Endothelial cell of umbilical vein (primary cell): Measurements from ENCODE around the gene LRWD1. TPM values are rescaled to one million over a fixed set of nuclear protein-coding genes. Genes with fewer than 3 reads are reported as not detected.

Experiments
- BruUV-seq: library from RNA; stranded (reverse); fragments of 400-500 nt; replicated peaks from 2 replicates; lab custom pipeline; 2021; lab: Mats Ljungman, UMichigan
- CTCF ChIA-PET: fragments of 300-600, 350-600 bp; sonication (Branson Sonifier 250); formaldehyde crosslinking; loops from one replicate; lab custom pipeline; 2021; ENCODE audit warnings: antibody characterized with exemption, inconsistent platforms; lab: Charles Lee
- POLR2A ChIA-PET: fragments of 300-600, 350-600 bp; sonication (Branson Sonifier 250); formaldehyde crosslinking; loops from one replicate; lab custom pipeline; 2021; ENCODE audit warnings: antibody characterized with exemption, inconsistent platforms; lab: Charles Lee
- DNase-seq: peaks from one replicate; pipeline ENCODE4 v3.0.0-alpha.2; 2011; ENCODE audit warnings: low read depth, low spot score
- FAIRE-seq: peaks from 2 replicates; lab custom pipeline; 2011; peaks lifted over from hg19 to GRCh38; lab: Jason Lieb, UNC
- H2AFZ ChIP-seq: 2 replicates; pipeline ENCODE4 v1.6.0; 2012; ENCODE audit warnings: low read depth, low read length, control low read depth, inconsistent platforms
- H3K27ac ChIP-seq: 2 replicates; pipeline ENCODE4 v1.5.1; 2011; ENCODE audit warnings: low read depth, mild to moderate bottlenecking, control low read depth, low read length, moderate library complexity; ENCODE audit not compliant: insufficient read depth
- H3K27me3 ChIP-seq, 2 experiments: 2 replicates each; pipeline versions ENCODE4 v1.6.0 to v1.6.1; 2011; ENCODE audit warnings: low read length in 2 of 2, mixed read lengths in 1 of 2; ENCODE audit not compliant: control insufficient read depth in 2 of 2, insufficient read depth in 2 of 2
- H3K36me3 ChIP-seq, 2 experiments: 2 replicates in 1 of 2; 3 replicates in 1 of 2; pipeline ENCODE4 v1.5.1; 2011; ENCODE audit warnings: low read length in 2 of 2, mild to moderate bottlenecking in 1 of 2, moderate library complexity in 1 of 2; ENCODE audit not compliant: control insufficient read depth in 2 of 2, insufficient read depth in 2 of 2; ENCODE audit errors: extremely low read depth in 1 of 2
- H3K4me1 ChIP-seq: 3 replicates; pipeline ENCODE4 v1.5.1; 2011; ENCODE audit warnings: mild to moderate bottlenecking, low read length; ENCODE audit not compliant: control insufficient read depth, insufficient read depth; ENCODE audit errors: extremely low read depth
- H3K4me2 ChIP-seq: 2 replicates; pipeline ENCODE4 v1.6.1; 2011; ENCODE audit warnings: low read length, control low read depth, mixed read lengths; ENCODE audit not compliant: insufficient read depth
- H3K4me3 ChIP-seq, 3 experiments: fragments of 200-600 bp in 1 of 3; sonication (generic), shearing (Covaris generic) in 1 of 3; replicated peaks in 1 of 3; 2 replicates each; pipeline ENCODE4 v1.5.1; 2011 to 2016; ENCODE audit warnings: control low read depth in 3 of 3, low read length in 3 of 3, mild to moderate bottlenecking in 2 of 3, inconsistent platforms in 1 of 3, low read depth in 1 of 3, moderate library complexity in 1 of 3; ENCODE audit not compliant: insufficient read depth in 1 of 3
- H3K79me2 ChIP-seq: 2 replicates; pipeline ENCODE4 v1.6.0; 2012; ENCODE audit warnings: low read length, inconsistent platforms; ENCODE audit not compliant: control insufficient read depth, insufficient read depth
- H3K9ac ChIP-seq: replicated peaks from 2 replicates; pipeline ENCODE3; 2011; ENCODE audit warnings: low read length, control low read depth; ENCODE audit not compliant: insufficient read depth; ENCODE audit errors: extremely low read depth
- H3K9me1 ChIP-seq: replicated peaks from 3 replicates; pipeline ENCODE4 v1.6.0; 2011; ENCODE audit warnings: mild to moderate bottlenecking, low read length; ENCODE audit not compliant: control insufficient read depth, insufficient read depth; ENCODE audit errors: extremely low read depth
- H3K9me3 ChIP-seq: replicated peaks from 2 replicates; pipeline ENCODE4 v1.5.1; 2012; ENCODE audit warnings: low read length, inconsistent platforms; ENCODE audit not compliant: control insufficient read depth, insufficient read depth
- H4K20me1 ChIP-seq: replicated peaks from 2 replicates; pipeline ENCODE3; 2011; ENCODE audit warnings: mild to moderate bottlenecking, low read length; ENCODE audit not compliant: control insufficient read depth, insufficient read depth; ENCODE audit errors: extremely low read depth
- EZH2 ChIP-seq: IDR thresholded peaks from 2 replicates; pipeline ENCODE4 v1.6.1; 2012; ENCODE audit warnings: borderline replicate concordance, low read depth, mild to moderate bottlenecking, moderate library complexity, low read length, inconsistent platforms; ENCODE audit not compliant: severe bottlenecking
- FOS ChIP-seq: IDR thresholded peaks from 2 replicates; pipeline ENCODE4 v1.6.1; 2011; ENCODE audit warnings: mild to moderate bottlenecking, low read length, moderate library complexity, borderline replicate concordance; ENCODE audit not compliant: insufficient read depth
- GATA2 ChIP-seq: IDR thresholded peaks from 2 replicates; pipeline ENCODE4 v1.7.0; 2011; ENCODE audit warnings: low read depth, mild to moderate bottlenecking, moderate library complexity, mixed read lengths, low read length; ENCODE audit not compliant: insufficient read length, insufficient read depth
- JUN ChIP-seq: IDR thresholded peaks from 2 replicates; pipeline ENCODE4 v1.6.1; 2011; ENCODE audit warnings: borderline replicate concordance, low read depth; ENCODE audit not compliant: insufficient read length, insufficient read depth
- MYC ChIP-seq: IDR thresholded peaks from one replicate; pipeline ENCODE4 v1.6.1; 2011; ENCODE audit warnings: mild to moderate bottlenecking, low read depth, low read length
- POLR2A ChIP-seq: IDR thresholded peaks from 2 replicates; pipeline ENCODE4 v1.6.1; 2012; ENCODE audit warnings: low read depth, mild to moderate bottlenecking, control low read depth, low read length
- POLR2AphosphoS5 ChIP-seq: IDR thresholded peaks from 2 replicates; pipeline ENCODE4 v1.6.1; 2012; ENCODE audit warnings: low read depth, mild to moderate bottlenecking, control low read depth, low read length, moderate library complexity; ENCODE audit not compliant: insufficient read depth
- dilution Hi-C: fragments of 300-500 bp; cut with MboI; formaldehyde crosslinking; loops from one replicate; pipeline ENCODE4 v1.15.0; 2019; ENCODE audit warnings: low sequenced_read_pairs; ENCODE audit not compliant: extremely low pct_ligation_motif_present
- intact Hi-C: fragments of 100-400 bp; cut with micrococcal nuclease; formaldehyde crosslinking; loops from one replicate; pipeline ENCODE4 v1.10.0; 2022
- polyA plus RNA-seq, 4 experiments: library from polyadenylated mRNA; depleted of rRNA in 3 of 4; stranded (reverse) in 3 of 4; unstranded in 1 of 4; fragments of >200 nt; gene quantifications; 2 replicates each; pipeline versions ENCODE4 v1.2.1 to v1.2.3, GENCODE V29; 2011 to 2012; ENCODE audit warnings: missing spikeins in 1 of 4
- total RNA-seq: library from RNA; stranded (reverse); gene quantifications from 2 replicates; pipeline ENCODE4 v1.2.3, GENCODE V29; 2021
- TF ChIP-seq, protein P1 (sequence below): IDR thresholded peaks from 2 replicates; pipeline ENCODE4 v1.6.1; 2011; ENCODE audit not compliant: insufficient read depth, insufficient read length
- TF ChIP-seq, protein P2 (sequence below), 2 donors: IDR thresholded peaks; 1 replicate in 1 of 2; 2 replicates in 1 of 2; pipeline ENCODE4 v1.5.1; 2011; ENCODE audit warnings: low read length in 2 of 2, mild to moderate bottlenecking in 2 of 2, moderate library complexity in 2 of 2, control low read depth in 1 of 2, inconsistent platforms in 1 of 2, low read depth in 1 of 2; ENCODE audit not compliant: insufficient read depth in 1 of 2; ENCODE audit errors: extremely low read depth in 1 of 2

LRWD1 gene
- total and polyA plus RNA-seq, 2 donors (not counting 3 experiments of a cell fraction or from before 2014, with no cell fraction given), result 21.7 to 22.7 TPM

DNA sequence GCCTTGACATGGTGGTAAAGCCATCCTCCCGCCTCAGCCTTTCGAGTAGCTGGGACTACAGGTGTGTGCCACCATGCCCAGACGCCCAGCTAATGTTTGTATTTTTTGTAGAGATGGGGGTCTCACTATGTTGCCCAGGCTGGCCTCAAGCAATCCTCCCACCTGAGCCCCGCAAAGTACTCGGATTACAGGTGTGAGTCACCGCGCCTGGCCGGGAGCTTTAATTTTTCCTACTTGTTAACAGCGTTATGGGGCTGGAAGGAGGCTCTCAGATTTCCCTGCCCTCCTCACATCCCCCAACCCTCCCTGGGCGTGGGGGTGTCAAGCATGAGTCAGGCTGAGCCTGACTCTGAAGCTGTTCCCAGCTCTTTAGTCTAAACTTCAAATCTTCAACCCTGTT is 8.5 kb upstream of the LRWD1 start:
- no peak for FAIRE-seq
- H3K9ac ChIP-seq, result no peak overlapping the region
- H3K4me2 ChIP-seq, result no peak overlapping the region
- DNase-seq, result no peak
- no peaks in the 10 kb centered on the region for H3K79me2 ChIP-seq
- H4K20me1 ChIP-seq, result no peaks in the 10 kb centered on the region
- TF ChIP-seq FOS (no peak), GATA2 (no peak), POLR2A (no peak), EZH2 (no peak), MYC (no peak), POLR2AphosphoS5 (no peak), JUN (no peak)
- TF ChIP-seq, protein P1, sequence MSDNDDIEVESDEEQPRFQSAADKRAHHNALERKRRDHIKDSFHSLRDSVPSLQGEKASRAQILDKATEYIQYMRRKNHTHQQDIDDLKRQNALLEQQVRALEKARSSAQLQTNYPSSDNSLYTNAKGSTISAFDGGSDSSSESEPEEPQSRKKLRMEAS, result no peak
- TF ChIP-seq, protein P2, sequence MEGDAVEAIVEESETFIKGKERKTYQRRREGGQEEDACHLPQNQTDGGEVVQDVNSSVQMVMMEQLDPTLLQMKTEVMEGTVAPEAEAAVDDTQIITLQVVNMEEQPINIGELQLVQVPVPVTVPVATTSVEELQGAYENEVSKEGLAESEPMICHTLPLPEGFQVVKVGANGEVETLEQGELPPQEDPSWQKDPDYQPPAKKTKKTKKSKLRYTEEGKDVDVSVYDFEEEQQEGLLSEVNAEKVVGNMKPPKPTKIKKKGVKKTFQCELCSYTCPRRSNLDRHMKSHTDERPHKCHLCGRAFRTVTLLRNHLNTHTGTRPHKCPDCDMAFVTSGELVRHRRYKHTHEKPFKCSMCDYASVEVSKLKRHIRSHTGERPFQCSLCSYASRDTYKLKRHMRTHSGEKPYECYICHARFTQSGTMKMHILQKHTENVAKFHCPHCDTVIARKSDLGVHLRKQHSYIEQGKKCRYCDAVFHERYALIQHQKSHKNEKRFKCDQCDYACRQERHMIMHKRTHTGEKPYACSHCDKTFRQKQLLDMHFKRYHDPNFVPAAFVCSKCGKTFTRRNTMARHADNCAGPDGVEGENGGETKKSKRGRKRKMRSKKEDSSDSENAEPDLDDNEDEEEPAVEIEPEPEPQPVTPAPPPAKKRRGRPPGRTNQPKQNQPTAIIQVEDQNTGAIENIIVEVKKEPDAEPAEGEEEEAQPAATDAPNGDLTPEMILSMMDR (IDR thresholded peaks at IDR 0.05; ENCODE audit: extremely low read depth in 1 of 2, insufficient read depth in 1 of 2, low read depth in 1 of 2, low read length in 2 of 2), result no peak
- intact Hi-C loops (no loop called here), dilution Hi-C loops (no loop called here)
- no peaks in the 10 kb centered on the region for H3K9me3 ChIP-seq
- H3K4me1 ChIP-seq, result no peaks in the 10 kb centered on the region
- H3K4me3 ChIP-seq, result no peak overlapping the region
- H3K27me3 ChIP-seq, result no peaks in the 10 kb centered on the region
- H2AFZ ChIP-seq, result no peak overlapping the region
- no peak overlapping the region for H3K27ac ChIP-seq
- H3K9me1 ChIP-seq, result no peaks in the 10 kb centered on the region
- POLR2A ChIA-PET, result no interaction called here
- H3K36me3 ChIP-seq, result peaks cover 4 to 9% of the 10 kb centered on the region in 2 experiments
- BruUV-seq, result no TSS peak
- CTCF ChIA-PET, result interaction anchor here (1.1 to 2.1 kb wide), 2 partner anchors 11 to 44 kb away, joined by 5 read pairs; no protein-coding TSS in a partner anchor
